Fibroblast of lung (primary cell): ENCODE results near the gene ZBTB2. TPM values are rescaled to one million over a fixed set of nuclear protein-coding genes. Genes with fewer than 3 reads are reported as not detected.

Experiments used
- DNase-seq, 2 donors: peaks; one replicate each; pipeline versions ENCODE4 v3.0.0 to v3.0.0-alpha.2; 2010; ENCODE audit warnings: low read depth in 2 of 2
- H2AFZ ChIP-seq: 2 replicates; pipeline ENCODE4 v1.5.1; 2012; ENCODE audit warnings: low read length, control low read depth, inconsistent platforms
- H3K27ac ChIP-seq: 2 replicates; pipeline ENCODE4 v1.5.1; 2011; ENCODE audit warnings: low read length, control low read depth; ENCODE audit not compliant: insufficient read depth
- H3K27me3 ChIP-seq: 2 replicates; pipeline ENCODE4 v1.5.1; 2011; ENCODE audit warnings: mild to moderate bottlenecking, low read length; ENCODE audit not compliant: control insufficient read depth, insufficient read depth
- H3K36me3 ChIP-seq: 2 replicates; pipeline ENCODE4 v1.5.1; 2011; ENCODE audit warnings: low read length; ENCODE audit not compliant: control insufficient read depth, insufficient read depth
- H3K4me1 ChIP-seq: 2 replicates; pipeline ENCODE4 v1.5.1; 2011; ENCODE audit warnings: low read length; ENCODE audit not compliant: control insufficient read depth, insufficient read depth; ENCODE audit errors: extremely low read depth
- H3K4me2 ChIP-seq: 2 replicates; pipeline ENCODE4 v1.5.1; 2011; ENCODE audit warnings: low read length, control low read depth; ENCODE audit not compliant: insufficient read depth; ENCODE audit errors: extremely low read depth
- H3K4me3 ChIP-seq, 4 experiments: fragments of 200-600 bp in 1 of 4; sonication (generic) in 1 of 4; replicated peaks in 1 of 4; 2 replicates each; pipeline ENCODE4 v1.5.1; 2011 to 2016; ENCODE audit warnings: low read length in 4 of 4, low read depth in 3 of 4, mild to moderate bottlenecking in 3 of 4, control low read depth in 2 of 4, inconsistent platforms in 1 of 4, mixed read lengths in 1 of 4; ENCODE audit not compliant: insufficient read depth in 1 of 4; ENCODE audit errors: control extremely low read depth in 1 of 4
- H3K79me2 ChIP-seq: 2 replicates; pipeline ENCODE4 v1.5.1; 2012; ENCODE audit warnings: mild to moderate bottlenecking, low read length, inconsistent platforms; ENCODE audit not compliant: control insufficient read depth, insufficient read depth
- H3K9ac ChIP-seq: 2 replicates; pipeline ENCODE4 v1.5.1; 2011; ENCODE audit warnings: mild to moderate bottlenecking, low read length, control low read depth; ENCODE audit not compliant: insufficient read depth
- H3K9me3 ChIP-seq: 2 replicates; pipeline ENCODE4 v1.5.1; 2012; ENCODE audit warnings: low read depth, low read length; ENCODE audit not compliant: control insufficient read depth, insufficient read depth
- H4K20me1 ChIP-seq: 2 replicates; pipeline ENCODE4 v1.5.1; 2011; ENCODE audit warnings: low read length; ENCODE audit not compliant: control insufficient read depth, insufficient read depth; ENCODE audit errors: extremely low read depth
- EZH2 ChIP-seq: IDR thresholded peaks from 2 replicates; pipeline ENCODE4 v1.5.1; 2012; ENCODE audit warnings: low read length, control low read depth, mild to moderate bottlenecking; ENCODE audit errors: missing control alignments
- polyA plus RNA-seq, 2 donors: library from polyadenylated mRNA; depleted of rRNA in 1 of 2; stranded (reverse) in 1 of 2; unstranded in 1 of 2; fragments of >200 nt; gene quantifications; 2 replicates each; pipeline ENCODE4 v1.2.1, GENCODE V29; 2011 to 2012; ENCODE audit warnings: missing spikeins in 1 of 2
- total RNA-seq: library from RNA; depleted of rRNA; stranded (reverse); fragments of >200 nt; gene quantifications from 2 replicates; pipeline ENCODE4 v1.2.1, GENCODE V29; 2014
- TF ChIP-seq, protein P1 (sequence below), 2 donors: IDR thresholded peaks in 1 of 2; conservative IDR thresholded peaks in 1 of 2; 1 replicate in 1 of 2; 2 replicates in 1 of 2; pipeline ENCODE4 v1.5.1; 2011 to 2012; ENCODE audit warnings: low read length in 2 of 2, control low read depth in 1 of 2, inconsistent platforms in 1 of 2, low read depth in 1 of 2, mild to moderate bottlenecking in 1 of 2

ZBTB2 gene
- total and polyA plus RNA-seq, 2 donors (not counting 1 experiment from before 2014, with no cell fraction given) = 12.2 to 20.1 TPM

DNA sequence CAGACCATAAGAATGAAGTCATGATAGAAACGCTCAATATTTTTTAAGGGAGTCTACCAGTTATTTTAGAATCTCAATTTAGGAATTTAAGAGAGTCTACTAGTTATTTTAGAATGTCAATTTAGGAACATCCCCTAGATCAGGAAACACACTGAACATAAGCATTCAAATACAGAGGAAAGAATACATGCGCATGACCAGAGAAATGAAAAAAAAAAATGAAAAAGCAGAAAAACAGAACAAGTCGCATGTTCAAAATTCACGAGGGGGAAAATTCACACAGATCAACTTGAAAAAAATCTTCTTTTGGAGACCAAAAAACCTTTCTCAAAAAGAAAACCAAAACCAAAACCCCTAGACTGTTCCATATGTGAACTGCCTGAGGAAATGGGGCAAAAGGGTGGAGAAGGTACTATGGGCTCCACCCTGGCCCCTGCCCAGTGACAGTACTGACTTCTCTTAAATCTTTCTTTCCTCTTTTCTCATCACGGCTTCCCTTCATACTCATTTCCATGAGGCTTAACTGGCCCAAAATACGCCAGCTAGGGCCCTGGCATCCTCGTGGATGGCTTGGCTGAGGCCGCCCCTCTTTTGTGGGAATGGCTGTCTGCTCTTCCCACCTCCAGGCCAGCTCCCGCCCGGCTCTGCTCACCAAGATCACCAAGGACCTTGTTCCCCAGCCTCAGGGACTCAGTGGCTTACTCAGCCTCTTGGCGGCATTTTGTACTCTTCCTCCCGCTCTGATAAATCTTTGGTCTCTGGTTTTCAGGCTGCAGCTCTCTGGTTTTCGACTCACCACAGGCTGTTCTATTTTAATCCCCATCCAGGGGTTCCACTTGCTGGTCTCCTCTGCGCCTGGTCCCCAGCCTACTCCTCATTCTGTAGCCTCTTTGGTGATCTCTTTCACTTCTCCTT, 11.2 kb downstream of the ZBTB2 start:
- peak in 1 of 2 donors; percentile 31 for DNase-seq
- H3K27me3 ChIP-seq = no peaks in the 10 kb centered on the region
- H3K4me1 ChIP-seq = peaks cover 2% of the 10 kb centered on the region
- no peaks in the 10 kb centered on the region for H3K9me3 ChIP-seq
- no peak overlapping the region for H3K9ac ChIP-seq
- H3K4me3 ChIP-seq = no peak overlapping the region
- no peaks in the 10 kb centered on the region for H4K20me1 ChIP-seq
- no peak overlapping the region for H3K27ac ChIP-seq
- H2AFZ ChIP-seq = no peak overlapping the region
- H3K36me3 ChIP-seq = no peaks in the 10 kb centered on the region
- H3K79me2 ChIP-seq = peaks cover 51% of the 10 kb centered on the region
- no peak overlapping the region for H3K4me2 ChIP-seq
- TF ChIP-seq, protein P1, sequence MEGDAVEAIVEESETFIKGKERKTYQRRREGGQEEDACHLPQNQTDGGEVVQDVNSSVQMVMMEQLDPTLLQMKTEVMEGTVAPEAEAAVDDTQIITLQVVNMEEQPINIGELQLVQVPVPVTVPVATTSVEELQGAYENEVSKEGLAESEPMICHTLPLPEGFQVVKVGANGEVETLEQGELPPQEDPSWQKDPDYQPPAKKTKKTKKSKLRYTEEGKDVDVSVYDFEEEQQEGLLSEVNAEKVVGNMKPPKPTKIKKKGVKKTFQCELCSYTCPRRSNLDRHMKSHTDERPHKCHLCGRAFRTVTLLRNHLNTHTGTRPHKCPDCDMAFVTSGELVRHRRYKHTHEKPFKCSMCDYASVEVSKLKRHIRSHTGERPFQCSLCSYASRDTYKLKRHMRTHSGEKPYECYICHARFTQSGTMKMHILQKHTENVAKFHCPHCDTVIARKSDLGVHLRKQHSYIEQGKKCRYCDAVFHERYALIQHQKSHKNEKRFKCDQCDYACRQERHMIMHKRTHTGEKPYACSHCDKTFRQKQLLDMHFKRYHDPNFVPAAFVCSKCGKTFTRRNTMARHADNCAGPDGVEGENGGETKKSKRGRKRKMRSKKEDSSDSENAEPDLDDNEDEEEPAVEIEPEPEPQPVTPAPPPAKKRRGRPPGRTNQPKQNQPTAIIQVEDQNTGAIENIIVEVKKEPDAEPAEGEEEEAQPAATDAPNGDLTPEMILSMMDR (conservative IDR thresholded peaks at IDR 0.05 in 1 of 2, IDR thresholded peaks at IDR 0.05 in 1 of 2; ENCODE audit: low read depth in 1 of 2, low read length in 2 of 2) = no peak
- TF ChIP-seq EZH2 = no peak

DNA sequence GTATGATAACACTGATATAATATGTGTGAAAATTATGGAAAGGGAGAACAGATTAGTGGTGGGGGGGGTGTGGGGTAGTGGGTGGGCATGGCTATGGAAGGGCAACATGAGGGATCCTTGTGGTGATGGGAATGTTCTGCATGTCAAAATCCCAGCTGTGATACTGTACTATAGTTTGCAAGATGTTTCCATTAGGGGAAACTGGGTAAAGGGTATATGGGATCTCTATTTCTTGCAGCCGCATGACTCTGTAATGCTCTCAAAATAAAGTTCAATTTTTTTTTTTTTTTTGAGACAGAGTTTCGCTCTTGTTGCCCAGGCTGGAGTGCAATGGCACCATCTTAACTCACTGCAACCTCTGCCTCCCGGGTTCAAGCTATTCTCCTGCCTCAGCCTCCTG, 14.3 kb downstream of the ZBTB2 start:
- H3K27me3 ChIP-seq = no peaks in the 10 kb centered on the region
- no peak overlapping the region for H3K4me2 ChIP-seq
- no peaks in the 10 kb centered on the region for H3K9me3 ChIP-seq
- H3K9ac ChIP-seq = no peak overlapping the region
- H3K27ac ChIP-seq = no peak overlapping the region
- no peak for TF ChIP-seq EZH2
- TF ChIP-seq, protein P1 (conservative IDR thresholded peaks at IDR 0.05 in 1 of 2, IDR thresholded peaks at IDR 0.05 in 1 of 2; ENCODE audit: low read depth in 1 of 2, low read length in 2 of 2) = no peak
- peaks cover 4% of the 10 kb centered on the region for H3K4me1 ChIP-seq
- peaks cover 48% of the 10 kb centered on the region for H3K79me2 ChIP-seq
- no peaks in the 10 kb centered on the region for H4K20me1 ChIP-seq
- DNase-seq = no peak
- H3K36me3 ChIP-seq = no peaks in the 10 kb centered on the region
- H2AFZ ChIP-seq = no peak overlapping the region
- no peak overlapping the region for H3K4me3 ChIP-seq

DNA sequence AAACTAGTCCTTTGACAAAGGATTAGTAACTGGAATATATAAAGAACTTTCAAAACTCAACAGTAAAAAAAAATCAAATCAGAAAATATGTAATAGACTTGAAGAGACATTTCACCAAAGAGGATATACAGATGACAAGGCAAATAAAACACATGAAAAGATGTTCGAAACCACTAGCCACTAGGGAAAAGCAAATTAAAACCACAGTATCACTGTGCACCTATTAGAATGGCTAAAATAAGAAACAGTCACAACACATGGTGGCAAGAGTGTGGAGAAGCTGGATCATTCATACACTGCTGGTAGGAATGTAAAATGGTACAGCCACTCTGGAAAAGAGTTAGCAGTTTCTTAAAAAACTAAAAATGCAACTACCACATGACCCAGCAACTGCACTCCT, 14.9 kb downstream of the ZBTB2 start:
- TF ChIP-seq, protein P1 (conservative IDR thresholded peaks at IDR 0.05 in 1 of 2, IDR thresholded peaks at IDR 0.05 in 1 of 2; ENCODE audit: low read depth in 1 of 2, low read length in 2 of 2) = no peak
- no peak for TF ChIP-seq EZH2
- Histone ChIP-seq H3K79me2 (peaks cover 43% of the 10 kb centered on the region), H3K27ac (no peak overlapping the region), H3K9me3 (no peaks in the 10 kb centered on the region), H2AFZ (no peak overlapping the region), H3K27me3 (no peaks in the 10 kb centered on the region), H3K4me2 (no peak overlapping the region), H3K4me1 (peaks cover 4% of the 10 kb centered on the region), H3K4me3 (no peak overlapping the region), H4K20me1 (no peaks in the 10 kb centered on the region), H3K36me3 (no peaks in the 10 kb centered on the region), H3K9ac (no peak overlapping the region)
- DNase-seq = no peak
